ENCODE results near the gene DIP2C.
"Not testable (repeated sequence)": the region's sequence is repeated elsewhere in the genome, so short reads cannot be mapped to it uniquely, and the experiment has no call there.

The DIP2C gene

GRCh38 chr10:608331-609261 lies 80.9 kb downstream of the DIP2C start:
- DNase-seq = no peak

GRCh38 chr10:607545-608185 lies 81.8 kb downstream of the DIP2C start:
- DNase-seq = no peak

GRCh38 chr10:606762-607544 lies 82.5 kb downstream of the DIP2C start:
- no peak for DNase-seq

GRCh38 chr10:605632-606325 lies 83.7 kb downstream of the DIP2C start:
- DNase-seq = no peak

- no peak for DNase-seq
These were observed 84.5 kb downstream of the DIP2C start for GRCh38 chr10:604716-605631.

GRCh38 chr10:603745-604144 lies 85.7 kb downstream of the DIP2C start:
- DNase-seq = no peak

GRCh38 chr10:602391-603005 lies 87.0 kb downstream of the DIP2C start:
- no peak for DNase-seq

- DNase-seq = no peak
These were observed 87.9 kb downstream of the DIP2C start for GRCh38 chr10:601660-601963.

GRCh38 chr10:600876-601659 lies 88.4 kb downstream of the DIP2C start:
- DNase-seq = no peak

- no peak for DNase-seq
These were observed 89.2 kb downstream of the DIP2C start for GRCh38 chr10:600234-600633.

- no peak for DNase-seq
These were observed 89.7 kb downstream of the DIP2C start for GRCh38 chr10:599767-600166.

GRCh38 chr10:598415-599170 lies 90.9 kb downstream of the DIP2C start:
- no peak for DNase-seq

GRCh38 chr10:597976-598375 lies 91.5 kb downstream of the DIP2C start:
- DNase-seq = no peak

- no peak for DNase-seq
These were observed 92.6 kb downstream of the DIP2C start for GRCh38 chr10:596725-597345.

- DNase-seq = not testable (repeated sequence)
These were observed 93.3 kb downstream of the DIP2C start for GRCh38 chr10:596131-596530.

- DNase-seq = no peak
These were observed 94.0 kb downstream of the DIP2C start for GRCh38 chr10:595473-595872.

GRCh38 chr10:594584-595270 lies 94.7 kb downstream of the DIP2C start:
- DNase-seq = no peak

- DNase-seq = no peak
These were observed 95.5 kb downstream of the DIP2C start for GRCh38 chr10:593901-594457.

Data from SW 1271 (cell line).